GM12872 (cell line): ENCODE measurements around the gene XCL2.
A peak's percentile ranks its signal among the peaks of the same experiment; 100 is the strongest.
"Not testable (repeated sequence)": the region's sequence is repeated elsewhere in the genome, so short reads cannot be mapped to it uniquely, and the experiment has no call there.

Experiments
- CTCF ChIP-seq: IDR thresholded peaks from 3 replicates; pipeline ENCODE4 v1.5.1; 2011; ENCODE audit warnings: low read depth, mild to moderate bottlenecking, low read length, moderate library complexity; ENCODE audit not compliant: insufficient read depth

The XCL2 gene

GRCh38 chr1:168582688-168583336 is 39.0 kb upstream of the XCL2 start:
- no peak for TF ChIP-seq CTCF

- TF ChIP-seq CTCF = no peak
Observed at GRCh38 chr1:168581817-168582572, 38.2 kb upstream of the XCL2 start.

GRCh38 chr1:168576245-168576688 is 32.5 kb upstream of the XCL2 start, which contains the start of gene XCL1:
Gene XCL1, plus strand, starts transcription at chr1:168576605. Its CDS starts 33 bp downstream, at chr1:168576638.
- TF ChIP-seq CTCF = not testable (repeated sequence)

GRCh38 chr1:168574234-168574633 is 30.4 kb upstream of the XCL2 start:
- TF ChIP-seq CTCF = peak; percentile 42; the same call in 2 of the 3 replicates

- no peak for TF ChIP-seq CTCF
Observed at GRCh38 chr1:168572633-168573032, 28.8 kb upstream of the XCL2 start.

GRCh38 chr1:168570652-168571051 is 26.9 kb upstream of the XCL2 start:
- no peak for TF ChIP-seq CTCF

- TF ChIP-seq CTCF = no peak
Observed at GRCh38 chr1:168568346-168568745, 24.5 kb upstream of the XCL2 start.
